Measurements from ENCODE around the gene SLC6A3. TPM values are rescaled to one million over a fixed set of nuclear protein-coding genes. Genes with fewer than 3 reads are reported as not detected.

Gene SLC6A3
- total RNA-seq, 2 donors from 2014 or later: not detected

GRCh38 chr5:1356873-1357787 lies 88.1 kb downstream of the SLC6A3 start:
- TF ChIP-seq CTCF (IDR thresholded peaks at IDR 0.05): no peak
- H3K27me3 ChIP-seq: no peaks in the 10 kb centered on the region
- DNase-seq: no peak

GRCh38 chr5:1354576-1354975 lies 90.7 kb downstream of the SLC6A3 start:
- no peak overlapping the region for H3K27ac ChIP-seq
- H3K4me1 ChIP-seq: no peaks in the 10 kb centered on the region
- H3K9ac ChIP-seq (ENCODE audit: low read depth in 2 of 2, low read length in 2 of 2): no peak overlapping the region
- no peak for TF ChIP-seq CTCF (IDR thresholded peaks at IDR 0.05)
- no peak overlapping the region for H3K4me3 ChIP-seq
- no peaks in the 10 kb centered on the region for H3K36me3 ChIP-seq
- no peak for DNase-seq
- intact Hi-C loops (cut with DNase I): no loop called here
- H3K27me3 ChIP-seq: no peaks in the 10 kb centered on the region
- H3K9me3 ChIP-seq: no peaks in the 10 kb centered on the region

More at GRCh38 chr5:1356873-1357787, 88.1 kb downstream of the SLC6A3 start:
- intact Hi-C loops (cut with DNase I): no loop called here
- H3K9ac ChIP-seq (ENCODE audit: low read depth in 2 of 2, low read length in 2 of 2): no peak overlapping the region
- H3K4me1 ChIP-seq: no peaks in the 10 kb centered on the region
- H3K36me3 ChIP-seq: no peaks in the 10 kb centered on the region
- H3K27ac ChIP-seq: no peak overlapping the region
- H3K4me3 ChIP-seq: no peak overlapping the region
- no peaks in the 10 kb centered on the region for H3K9me3 ChIP-seq

- Histone ChIP-seq H3K36me3 (no peaks in the 10 kb centered on the region), H3K27me3 (no peaks in the 10 kb centered on the region), H3K9me3 (no peaks in the 10 kb centered on the region), H3K4me1 (no peaks in the 10 kb centered on the region), H3K9ac (ENCODE audit: low read depth in 2 of 2, low read length in 2 of 2) (no peak overlapping the region), H3K27ac (no peak overlapping the region), H3K4me3 (no peak overlapping the region)
- DNase-seq: no peak
- TF ChIP-seq CTCF (IDR thresholded peaks at IDR 0.05): no peak
- intact Hi-C loops (cut with DNase I): no loop called here
Observed at GRCh38 chr5:1352231-1353219, 92.7 kb downstream of the SLC6A3 start.

- intact Hi-C loops (cut with DNase I): no loop called here
- no peak for TF ChIP-seq CTCF (IDR thresholded peaks at IDR 0.05)
- Histone ChIP-seq H3K27ac (no peak overlapping the region), H3K4me1 (no peaks in the 10 kb centered on the region), H3K36me3 (no peaks in the 10 kb centered on the region), H3K27me3 (no peaks in the 10 kb centered on the region), H3K4me3 (no peak overlapping the region), H3K9ac (ENCODE audit: low read depth in 2 of 2, low read length in 2 of 2) (no peak overlapping the region), H3K9me3 (no peaks in the 10 kb centered on the region)
- DNase-seq: no peak
Observed at GRCh38 chr5:1351156-1351555, 94.1 kb downstream of the SLC6A3 start.

GRCh38 chr5:1349246-1349645 lies 96.0 kb downstream of the SLC6A3 start:
- Histone ChIP-seq H3K4me3 (no peak overlapping the region), H3K36me3 (no peaks in the 10 kb centered on the region), H3K27ac (no peak overlapping the region), H3K4me1 (peaks cover 6% of the 10 kb centered on the region), H3K9me3 (no peaks in the 10 kb centered on the region), H3K27me3 (no peaks in the 10 kb centered on the region), H3K9ac (ENCODE audit: low read depth in 2 of 2, low read length in 2 of 2) (no peak overlapping the region)
- no peak for TF ChIP-seq CTCF (IDR thresholded peaks at IDR 0.05)
- intact Hi-C loops (cut with DNase I): no loop called here
- no peak for DNase-seq
